Endodermal cell (in vitro differentiated cells): ENCODE measurements around the gene PTPRE. TPM values are rescaled to one million over a fixed set of nuclear protein-coding genes. Genes with fewer than 3 reads are reported as not detected.

Source experiments
- DNase-seq: peaks from one replicate; pipeline ENCODE4 v3.0.0-alpha.2; 2017
- H3K27ac ChIP-seq: 2 replicates; pipeline ENCODE4 v1.5.1; 2013; ENCODE audit warnings: mild to moderate bottlenecking, low read depth, low read length, moderate library complexity
- H3K27me3 ChIP-seq: 2 replicates; pipeline ENCODE4 v1.6.1; 2013; ENCODE audit warnings: mild to moderate bottlenecking, low read length, moderate library complexity; ENCODE audit not compliant: insufficient read depth, control insufficient read depth, poor library complexity, severe bottlenecking
- H3K36me3 ChIP-seq: 2 replicates; pipeline ENCODE4 v1.7.0; 2013; ENCODE audit warnings: mild to moderate bottlenecking, low read length, moderate library complexity; ENCODE audit not compliant: control insufficient read depth, insufficient read depth
- H3K4me1 ChIP-seq: one replicate; pipeline ENCODE4 v1.7.0; 2013; ENCODE audit warnings: low read length; ENCODE audit not compliant: control insufficient read depth, insufficient read depth
- H3K4me3 ChIP-seq: 2 replicates; pipeline ENCODE4 v1.5.1; 2013; ENCODE audit warnings: mild to moderate bottlenecking, low read length, moderate library complexity
- H3K9ac ChIP-seq: 2 replicates; pipeline ENCODE4 v1.6.1; 2013; ENCODE audit warnings: mild to moderate bottlenecking, low read length, moderate library complexity; ENCODE audit not compliant: poor library complexity, severe bottlenecking; ENCODE audit errors: extremely low read depth
- H3K9me3 ChIP-seq: 2 replicates; pipeline ENCODE4 v1.6.1; 2013; ENCODE audit warnings: mild to moderate bottlenecking, low read length, moderate library complexity; ENCODE audit not compliant: control insufficient read depth
- H3K27ac Mint-ChIP-seq: 2 replicates; pipeline ENCODE4 v1.8.0; 2020; ENCODE audit warnings: mixed read lengths
- H3K27me3 Mint-ChIP-seq: 2 replicates; pipeline ENCODE4 v1.8.0; 2021; ENCODE audit warnings: mild to moderate bottlenecking, mixed read lengths; ENCODE audit not compliant: insufficient read depth
- H3K36me3 Mint-ChIP-seq: 2 replicates; pipeline ENCODE4 v1.8.0; 2020; ENCODE audit warnings: low read depth, mixed read lengths
- H3K4me1 Mint-ChIP-seq: 2 replicates; pipeline ENCODE4 v1.8.0; 2020; ENCODE audit warnings: mixed read lengths
- H3K4me3 Mint-ChIP-seq: 2 replicates; pipeline ENCODE4 v1.8.0; 2020; ENCODE audit warnings: mild to moderate bottlenecking, moderate library complexity, mixed read lengths
- H3K9me3 Mint-ChIP-seq: 2 replicates; pipeline ENCODE4 v1.8.0; 2020; ENCODE audit warnings: mild to moderate bottlenecking, mixed read lengths
- CTCF ChIP-seq: fragments of 200-600 bp; sonication (generic); conservative IDR thresholded peaks from 2 replicates; pipeline ENCODE4 v1.5.0; 2021; ENCODE audit warnings: antibody characterized with exemption, mild to moderate bottlenecking
- WGBS, 2 experiments: methylation state at CpG; one replicate each; pipeline versions ENCODE4 v1.1.5 to v1.1.7; 2013; ENCODE audit warnings: missing lambda C conversion rate in 2 of 2, mixed read lengths in 1 of 2; ENCODE audit not compliant: insufficient coverage in 1 of 2, insufficient read length in 1 of 2; 5-methylcytosine and 5-hydroxymethylcytosine counted together
- total RNA-seq, 2 donors: library from RNA; stranded (reverse); fragmentation: NEBNext Ultra II Directional in 1 of 2; extraction: Animal tissue kit (Norgen Biotek cat#: 25700) in 1 of 2; gene quantifications; 2 replicates in 1 of 2; 3 replicates in 1 of 2; pipeline ENCODE4 v1.2.1, GENCODE V29; 2021

PTPRE gene
- total RNA-seq, 2 donors from 2014 or later: 0.75 to 3.0 TPM

- DNase-seq: no peak
- H3K27me3 ChIP-seq: no peaks in the 10 kb centered on the region
- H3K36me3 ChIP-seq: no peaks in the 10 kb centered on the region
- H3K9me3 ChIP-seq: no peaks in the 10 kb centered on the region
- no peaks in the 10 kb centered on the region for H3K4me1 ChIP-seq
- H3K9me3 Mint-ChIP-seq: no peaks in the 10 kb centered on the region
- 90 to 92% methylated on average over 8 to 16 of the region's 16 CpGs for WGBS, 2 experiments
- H3K27ac ChIP-seq: no peak overlapping the region
- no peak overlapping the region for H3K9ac ChIP-seq
- no peak overlapping the region for H3K4me3 Mint-ChIP-seq
- no peaks in the 10 kb centered on the region for H3K36me3 Mint-ChIP-seq
- TF ChIP-seq CTCF: no peak
- no peaks in the 10 kb centered on the region for H3K4me1 Mint-ChIP-seq
- H3K4me3 ChIP-seq: no peak overlapping the region
- H3K27ac Mint-ChIP-seq: no peak overlapping the region
- H3K27me3 Mint-ChIP-seq: no peaks in the 10 kb centered on the region
Observed at GRCh38 chr10:127887541-127888415, 19.1 kb upstream of the PTPRE start.

GRCh38 chr10:127888521-127889312 lies 18.2 kb upstream of the PTPRE start:
- no peak overlapping the region for H3K9ac ChIP-seq
- H3K36me3 ChIP-seq: no peaks in the 10 kb centered on the region
- no peak overlapping the region for H3K27ac ChIP-seq
- Mint-ChIP-seq H3K27me3 (peaks cover 1% of the 10 kb centered on the region), H3K4me1 (no peaks in the 10 kb centered on the region), H3K9me3 (no peaks in the 10 kb centered on the region), H3K36me3 (no peaks in the 10 kb centered on the region), H3K4me3 (no peak overlapping the region), H3K27ac (no peak overlapping the region)
- H3K4me3 ChIP-seq: no peak overlapping the region
- no peaks in the 10 kb centered on the region for H3K27me3 ChIP-seq
- no peak for DNase-seq
- H3K4me1 ChIP-seq: no peaks in the 10 kb centered on the region
- H3K9me3 ChIP-seq: no peaks in the 10 kb centered on the region
- WGBS, 2 experiments: 87 to 95% methylated on average over 10 to 13 of the region's 13 CpGs
- no peak for TF ChIP-seq CTCF

GRCh38 chr10:127889605-127890195 lies 17.2 kb upstream of the PTPRE start:
- no peak overlapping the region for H3K27ac ChIP-seq
- peaks cover 1% of the 10 kb centered on the region for H3K27me3 Mint-ChIP-seq
- H3K4me3 ChIP-seq: no peak overlapping the region

More at GRCh38 chr10:127889605-127890195, 17.2 kb upstream of the PTPRE start:
- Histone ChIP-seq H3K9ac (no peak overlapping the region), H3K9me3 (no peaks in the 10 kb centered on the region), H3K4me1 (no peaks in the 10 kb centered on the region), H3K27me3 (no peaks in the 10 kb centered on the region), H3K36me3 (no peaks in the 10 kb centered on the region)
- Mint-ChIP-seq H3K27ac (no peak overlapping the region), H3K36me3 (no peaks in the 10 kb centered on the region), H3K9me3 (no peaks in the 10 kb centered on the region), H3K4me3 (no peak overlapping the region), H3K4me1 (no peaks in the 10 kb centered on the region)
- TF ChIP-seq CTCF: no peak
- DNase-seq: no peak
- WGBS, 2 experiments: 86 to 97% methylated on average over 4 of the region's 4 CpGs
